Uterus (tissue), 2 donors: ENCODE data around the gene EED.

Experiments
- POLR2A ChIP-seq, 2 donors: fragments of 450-650 bp; IDR thresholded peaks; one replicate each; pipeline ENCODE4 v1.6.1; 2016; ENCODE audit warnings: antibody characterized with exemption in 2 of 2, mild to moderate bottlenecking in 1 of 2, moderate library complexity in 1 of 2
- TF ChIP-seq, protein P1 (sequence below), 4 experiments: fragments of 200-600 bp in 2 of 4; fragments of 450-650 bp in 2 of 4; sonication (generic) in 2 of 4; IDR thresholded peaks; one replicate each; pipeline ENCODE4 v1.5.1; 2016 to 2019; ENCODE audit warnings: antibody characterized with exemption in 4 of 4, mild to moderate bottlenecking in 2 of 4, moderate library complexity in 1 of 4

DNA sequence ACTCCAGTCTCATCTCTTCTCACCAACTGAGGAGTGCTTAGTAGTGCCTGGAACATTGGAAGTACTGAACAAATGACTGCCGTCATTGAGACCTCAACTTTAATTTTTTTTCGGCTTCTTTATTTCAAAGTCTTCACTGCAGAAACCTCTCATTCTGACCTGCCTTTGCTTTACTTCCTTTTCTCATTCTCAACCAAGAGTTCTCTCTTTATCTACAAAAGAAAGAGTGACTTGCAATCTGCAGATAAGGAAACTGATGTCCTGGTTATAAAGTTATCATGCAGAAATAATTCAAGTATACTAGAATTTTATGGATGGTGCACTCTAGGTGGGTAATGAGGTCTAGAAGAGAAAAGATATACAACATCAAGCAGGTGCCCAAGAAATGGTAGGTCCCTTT is 1.2 kb upstream of the EED start:
- TF ChIP-seq, protein P1, sequence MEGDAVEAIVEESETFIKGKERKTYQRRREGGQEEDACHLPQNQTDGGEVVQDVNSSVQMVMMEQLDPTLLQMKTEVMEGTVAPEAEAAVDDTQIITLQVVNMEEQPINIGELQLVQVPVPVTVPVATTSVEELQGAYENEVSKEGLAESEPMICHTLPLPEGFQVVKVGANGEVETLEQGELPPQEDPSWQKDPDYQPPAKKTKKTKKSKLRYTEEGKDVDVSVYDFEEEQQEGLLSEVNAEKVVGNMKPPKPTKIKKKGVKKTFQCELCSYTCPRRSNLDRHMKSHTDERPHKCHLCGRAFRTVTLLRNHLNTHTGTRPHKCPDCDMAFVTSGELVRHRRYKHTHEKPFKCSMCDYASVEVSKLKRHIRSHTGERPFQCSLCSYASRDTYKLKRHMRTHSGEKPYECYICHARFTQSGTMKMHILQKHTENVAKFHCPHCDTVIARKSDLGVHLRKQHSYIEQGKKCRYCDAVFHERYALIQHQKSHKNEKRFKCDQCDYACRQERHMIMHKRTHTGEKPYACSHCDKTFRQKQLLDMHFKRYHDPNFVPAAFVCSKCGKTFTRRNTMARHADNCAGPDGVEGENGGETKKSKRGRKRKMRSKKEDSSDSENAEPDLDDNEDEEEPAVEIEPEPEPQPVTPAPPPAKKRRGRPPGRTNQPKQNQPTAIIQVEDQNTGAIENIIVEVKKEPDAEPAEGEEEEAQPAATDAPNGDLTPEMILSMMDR (IDR thresholded peaks at IDR 0.05), result no peak
- no peak for TF ChIP-seq POLR2A (IDR thresholded peaks at IDR 0.05)
